HepG2 (cell line): Measurements from ENCODE around the gene RBM46. TPM values are rescaled to one million over a fixed set of nuclear protein-coding genes. Genes with fewer than 3 reads are reported as not detected.

Experiments used
- ATAC-seq: fragments of 200-7000 bp; cut with Tn5 transposase; 3 replicates; pipeline ENCODE4 v1.9.1; 2020; ENCODE audit warnings: mild to moderate bottlenecking, moderate library complexity
- BruUV-seq: library from RNA; stranded (reverse); fragments of 400-500 nt; replicated peaks from 2 replicates; lab custom pipeline; 2021; lab: Mats Ljungman, UMichigan
- CTCF ChIA-PET: fragments of 300-600 bp; formaldehyde crosslinking; extraction: SDS; loops from one replicate; lab custom pipeline; 2021; ENCODE audit warnings: low total read pairs, inconsistent platforms, low intra/inter-chr PET ratio; lab: Yijun Ruan, JAX
- POLR2A ChIA-PET: fragments of 350-600 bp; sonication (Branson Sonifier 250); formaldehyde crosslinking; loops from one replicate; lab custom pipeline; 2020; ENCODE audit warnings: antibody characterized with exemption, inconsistent platforms; lab: Yijun Ruan, JAX
- DNase-seq: peaks from one replicate; pipeline ENCODE4 v3.0.0-alpha.2; 2015; ENCODE audit warnings: low spot score
- FAIRE-seq: peaks from 3 replicates; lab custom pipeline; 2011; peaks lifted over from hg19 to GRCh38; lab: Jason Lieb, UNC
- H2AFZ ChIP-seq: one replicate; pipeline ENCODE4 v1.6.1; 2011; ENCODE audit warnings: low read length, inconsistent platforms
- H3K27ac ChIP-seq: fragments of 300-600 bp; 3 replicates; pipeline ENCODE4 v1.8.0; 2011; ENCODE audit warnings: mixed run types, mild to moderate bottlenecking, mixed read lengths, low read length, inconsistent platforms; ENCODE audit not compliant: insufficient read depth; ENCODE audit errors: extremely low read length
- H3K27me3 ChIP-seq, 2 experiments: fragments of 200-600 bp in 1 of 2; 2 replicates in 1 of 2; 3 replicates in 1 of 2; pipeline versions ENCODE4 v1.6.0 to v1.8.0; 2011; ENCODE audit warnings: low read length in 2 of 2, mild to moderate bottlenecking in 2 of 2, moderate library complexity in 2 of 2, inconsistent platforms in 1 of 2; ENCODE audit not compliant: insufficient read depth in 2 of 2, control insufficient read depth in 1 of 2
- H3K36me3 ChIP-seq, 2 experiments: fragments of 200-600 bp in 1 of 2; replicated peaks in 1 of 2; 2 replicates in 1 of 2; 3 replicates in 1 of 2; pipeline versions ENCODE4 v1.5.1 to v1.8.0; 2011; ENCODE audit warnings: low read length in 2 of 2, inconsistent platforms in 1 of 2; ENCODE audit not compliant: insufficient read depth in 2 of 2, control insufficient read depth in 1 of 2
- H3K4me1 ChIP-seq: 2 replicates; pipeline ENCODE4 v1.5.1; 2012; ENCODE audit warnings: low read length, inconsistent platforms; ENCODE audit not compliant: insufficient read depth
- H3K4me2 ChIP-seq: 2 replicates; pipeline ENCODE4 v1.6.0; 2011; ENCODE audit warnings: low read depth, low read length, inconsistent platforms
- H3K4me3 ChIP-seq, 3 experiments: fragments of 200-600 bp in 1 of 3; sonication (generic), shearing (Covaris generic) in 1 of 3; replicated peaks in 1 of 3; 2 replicates each; pipeline ENCODE4 v1.5.1; 2011 to 2016; ENCODE audit warnings: low read length in 3 of 3, inconsistent platforms in 2 of 3, low read depth in 2 of 3, mild to moderate bottlenecking in 2 of 3, control low read depth in 1 of 3, mixed read lengths in 1 of 3; ENCODE audit not compliant: insufficient read depth in 1 of 3
- H3K79me2 ChIP-seq: one replicate; pipeline ENCODE4 v1.6.1; 2011; ENCODE audit warnings: low read length, inconsistent platforms; ENCODE audit not compliant: insufficient read depth
- H3K9ac ChIP-seq: 2 replicates; pipeline ENCODE4 v1.6.0; 2011; ENCODE audit warnings: mild to moderate bottlenecking, low read depth, low read length, inconsistent platforms; ENCODE audit not compliant: insufficient read depth
- H3K9me3 ChIP-seq: 2 replicates; pipeline ENCODE4 v1.5.1; 2012; ENCODE audit warnings: mild to moderate bottlenecking, low read length
- H4K20me1 ChIP-seq: 2 replicates; pipeline ENCODE4 v1.6.0; 2011; ENCODE audit warnings: inconsistent platforms, mild to moderate bottlenecking, low read length, moderate library complexity; ENCODE audit not compliant: insufficient read depth
- FOXO4 ChIP-seq: sonication (generic); formaldehyde crosslinking; conservative IDR thresholded peaks from 2 replicates; pipeline ENCODE4 v1.8.1; 2023; ENCODE audit warnings: missing genetic modification reagents
- HMGXB3 ChIP-seq: sonication (generic); formaldehyde crosslinking; IDR thresholded peaks from 2 replicates; pipeline ENCODE4 v1.4.0; 2020; ENCODE audit warnings: missing genetic modification reagents, borderline replicate concordance
- IRF1 ChIP-seq: sonication (generic); formaldehyde crosslinking; IDR thresholded peaks from 2 replicates; pipeline ENCODE4 v1.4.0; 2020; ENCODE audit warnings: low read depth, mild to moderate bottlenecking, missing genetic modification reagents
- KDM4B ChIP-seq: sonication (generic); formaldehyde crosslinking; IDR thresholded peaks from 2 replicates; pipeline ENCODE4 v1.4.0; 2020; ENCODE audit warnings: missing genetic modification reagents
- PHF5A ChIP-seq: IDR thresholded peaks from one replicate; pipeline ENCODE4 v1.6.1; 2018; ENCODE audit warnings: low read depth, missing genetic modification reagents; ENCODE audit not compliant: unreplicated experiment
- STAG1 ChIP-seq: sonication (generic); formaldehyde crosslinking; IDR thresholded peaks from 2 replicates; pipeline ENCODE4 v1.4.0; 2020; ENCODE audit warnings: missing genetic modification reagents
- TFAP4 ChIP-seq: sonication (generic); IDR thresholded peaks from 2 replicates; pipeline ENCODE4 v1.6.1; 2016; ENCODE audit warnings: low read depth, borderline replicate concordance
- TFDP2 ChIP-seq: sonication (generic); formaldehyde crosslinking; IDR thresholded peaks from 2 replicates; pipeline ENCODE4 v1.4.0; 2020; ENCODE audit warnings: missing genetic modification reagents
- THYN1 ChIP-seq: sonication (generic); formaldehyde crosslinking; IDR thresholded peaks from 2 replicates; pipeline ENCODE4 v1.8.1; 2023; ENCODE audit warnings: low read depth, mild to moderate bottlenecking, moderate library complexity, missing genetic modification reagents, borderline replicate concordance
- ZBTB26 ChIP-seq: IDR thresholded peaks from 2 replicates; pipeline ENCODE4 v1.6.1; 2016; ENCODE audit warnings: missing compliant biosample characterization, missing genetic modification reagents, borderline replicate concordance
- ZBTB46 ChIP-seq: sonication (generic); formaldehyde crosslinking; IDR thresholded peaks from 2 replicates; pipeline ENCODE4 v1.4.0; 2020; ENCODE audit warnings: mild to moderate bottlenecking, missing genetic modification reagents, borderline replicate concordance
- ZNF143 ChIP-seq: sonication (generic); formaldehyde crosslinking; IDR thresholded peaks from 2 replicates; pipeline ENCODE4 v1.4.0; 2020; ENCODE audit warnings: missing genetic modification reagents
- ZNF737 ChIP-seq: sonication (generic); formaldehyde crosslinking; IDR thresholded peaks from 2 replicates; pipeline ENCODE4 v1.5.0; 2020; ENCODE audit warnings: missing genetic modification reagents, mild to moderate bottlenecking, borderline replicate concordance
- WGBS: methylation state at CpG from one replicate; pipeline ENCODE4 v1.1.6; 2017; ENCODE audit warnings: low lambda C conversion rate; 5-methylcytosine and 5-hydroxymethylcytosine counted together
- in situ Hi-C: cut with HindIII; loops from 2 replicates; pipeline ENCODE4 v1.10.0; 2017; ENCODE audit warnings: low pct_unique_long_range_greater_than_20kb; ENCODE audit not compliant: extremely low pct_ligation_motif_present
- intact Hi-C: fragments of 100-400 bp; cut with micrococcal nuclease; formaldehyde crosslinking; loops from one replicate; pipeline ENCODE4 v1.10.0; 2022; ENCODE audit not compliant: unreplicated experiment
- polyA plus RNA-seq, 8 experiments: library from polyadenylated mRNA; depleted of rRNA in 3 of 8; stranded (reverse) in 7 of 8; unstranded in 1 of 8; fragments of >200 nt; fragmentation: Illumina TruSeq in 4 of 8; extraction: Trizol in 4 of 8; gene quantifications; 2 replicates each; pipeline versions ENCODE4 v1.2.1 to v1.2.3, GENCODE V29; 2011 to 2016; ENCODE audit warnings: low read depth in 4 of 8, missing spikeins in 1 of 8, mixed read lengths in 1 of 8; ENCODE audit not compliant: insufficient read depth in 1 of 8
- total RNA-seq, 5 experiments: library from RNA; depleted of rRNA; stranded (reverse); fragments of >200 nt; fragmentation: Illumina TruSeq; extraction: Trizol; gene quantifications; 2 replicates each; pipeline ENCODE4 v1.2.3, GENCODE V29; 2016; ENCODE audit warnings: low read depth in 1 of 5

The RBM46 gene
- total and polyA plus RNA-seq, 2 of the 13 experiments (the other 11 are each of a cell fraction or from before 2014, with no cell fraction given) = not detected

GRCh38 chr4:154781983-154782293 lies 866 bp downstream of the RBM46 start:
- H3K27ac ChIP-seq = no peak overlapping the region
- H3K4me2 ChIP-seq = no peak overlapping the region
- FAIRE-seq (no peak), ATAC-seq (no peak), DNase-seq (no peak)
- WGBS = 44% methylated on average over 18 of the region's 18 CpGs
- no peaks in the 10 kb centered on the region for H3K79me2 ChIP-seq
- in situ Hi-C loops (no loop called here), intact Hi-C loops (no loop called here)
- no peaks in the 10 kb centered on the region for H3K27me3 ChIP-seq
- no peaks in the 10 kb centered on the region for H3K36me3 ChIP-seq
- no peak overlapping the region for H3K9ac ChIP-seq
- no peaks in the 10 kb centered on the region for H3K9me3 ChIP-seq
- H4K20me1 ChIP-seq = no peaks in the 10 kb centered on the region
- CTCF ChIA-PET = no interaction called here
- POLR2A ChIA-PET = no interaction called here
- H3K4me1 ChIP-seq = no peaks in the 10 kb centered on the region
- no peak overlapping the region for H2AFZ ChIP-seq
- BruUV-seq = no TSS peak
- no peak overlapping the region for H3K4me3 ChIP-seq
- TF ChIP-seq ZBTB46 (CRISPR knock-in tag) (no peak), TFDP2 (CRISPR knock-in tag) (no peak), KDM4B (CRISPR knock-in tag) (no peak), HMGXB3 (no peak), PHF5A (CRISPR knock-in tag) (no peak), FOXO4 (CRISPR knock-in tag) (no peak), ZNF143 (CRISPR knock-in tag) (no peak), STAG1 (no peak), THYN1 (no peak), ZBTB26 (CRISPR knock-in tag) (no peak), ZNF737 (no peak), TFAP4 (no peak), IRF1 (CRISPR knock-in tag) (no peak)
